ENCODE measurements around the gene FMO2.

DNA sequence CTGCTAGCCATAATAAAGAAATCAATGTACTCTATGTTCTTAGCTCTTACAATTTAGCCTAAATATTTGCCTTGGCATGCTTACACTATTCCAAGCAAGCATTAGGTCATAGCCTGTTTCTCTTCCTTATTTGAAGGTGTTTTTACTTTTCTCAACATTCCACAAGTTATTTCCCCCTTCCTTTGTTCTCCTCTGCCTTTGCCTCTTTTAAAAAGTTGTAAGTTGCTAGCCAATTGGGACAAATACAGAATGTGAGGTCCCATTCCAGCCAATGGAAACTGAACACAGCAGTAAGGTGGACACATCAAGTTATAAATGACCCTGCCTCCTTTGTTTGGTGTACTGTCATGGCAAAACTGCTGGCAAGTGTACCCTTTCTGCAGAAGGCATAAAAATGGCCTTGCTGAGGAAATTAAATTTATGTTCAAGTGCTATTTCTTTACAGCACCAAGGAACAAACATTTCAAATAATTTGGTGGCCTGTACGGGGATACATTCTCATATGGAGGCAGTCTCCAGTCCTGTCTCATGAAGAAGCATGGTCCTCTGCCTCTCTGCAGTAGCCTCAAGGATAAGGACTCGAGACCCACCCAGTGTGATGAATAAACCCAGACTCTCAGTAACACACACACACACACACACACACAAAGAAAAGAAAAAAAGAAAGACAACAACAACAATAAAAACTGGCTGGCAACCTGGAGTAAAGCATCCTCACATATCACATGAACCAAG, 34.4 kb downstream of the FMO2 start:
- TF ChIP-seq, protein P1, sequence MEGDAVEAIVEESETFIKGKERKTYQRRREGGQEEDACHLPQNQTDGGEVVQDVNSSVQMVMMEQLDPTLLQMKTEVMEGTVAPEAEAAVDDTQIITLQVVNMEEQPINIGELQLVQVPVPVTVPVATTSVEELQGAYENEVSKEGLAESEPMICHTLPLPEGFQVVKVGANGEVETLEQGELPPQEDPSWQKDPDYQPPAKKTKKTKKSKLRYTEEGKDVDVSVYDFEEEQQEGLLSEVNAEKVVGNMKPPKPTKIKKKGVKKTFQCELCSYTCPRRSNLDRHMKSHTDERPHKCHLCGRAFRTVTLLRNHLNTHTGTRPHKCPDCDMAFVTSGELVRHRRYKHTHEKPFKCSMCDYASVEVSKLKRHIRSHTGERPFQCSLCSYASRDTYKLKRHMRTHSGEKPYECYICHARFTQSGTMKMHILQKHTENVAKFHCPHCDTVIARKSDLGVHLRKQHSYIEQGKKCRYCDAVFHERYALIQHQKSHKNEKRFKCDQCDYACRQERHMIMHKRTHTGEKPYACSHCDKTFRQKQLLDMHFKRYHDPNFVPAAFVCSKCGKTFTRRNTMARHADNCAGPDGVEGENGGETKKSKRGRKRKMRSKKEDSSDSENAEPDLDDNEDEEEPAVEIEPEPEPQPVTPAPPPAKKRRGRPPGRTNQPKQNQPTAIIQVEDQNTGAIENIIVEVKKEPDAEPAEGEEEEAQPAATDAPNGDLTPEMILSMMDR (IDR thresholded peaks at IDR 0.05; ENCODE audit: insufficient read depth, low read length) = no peak
- no peak for TF ChIP-seq POLR2AphosphoS5 (IDR thresholded peaks at IDR 0.05; ENCODE audit: low read depth)
- TF ChIP-seq, protein P2, sequence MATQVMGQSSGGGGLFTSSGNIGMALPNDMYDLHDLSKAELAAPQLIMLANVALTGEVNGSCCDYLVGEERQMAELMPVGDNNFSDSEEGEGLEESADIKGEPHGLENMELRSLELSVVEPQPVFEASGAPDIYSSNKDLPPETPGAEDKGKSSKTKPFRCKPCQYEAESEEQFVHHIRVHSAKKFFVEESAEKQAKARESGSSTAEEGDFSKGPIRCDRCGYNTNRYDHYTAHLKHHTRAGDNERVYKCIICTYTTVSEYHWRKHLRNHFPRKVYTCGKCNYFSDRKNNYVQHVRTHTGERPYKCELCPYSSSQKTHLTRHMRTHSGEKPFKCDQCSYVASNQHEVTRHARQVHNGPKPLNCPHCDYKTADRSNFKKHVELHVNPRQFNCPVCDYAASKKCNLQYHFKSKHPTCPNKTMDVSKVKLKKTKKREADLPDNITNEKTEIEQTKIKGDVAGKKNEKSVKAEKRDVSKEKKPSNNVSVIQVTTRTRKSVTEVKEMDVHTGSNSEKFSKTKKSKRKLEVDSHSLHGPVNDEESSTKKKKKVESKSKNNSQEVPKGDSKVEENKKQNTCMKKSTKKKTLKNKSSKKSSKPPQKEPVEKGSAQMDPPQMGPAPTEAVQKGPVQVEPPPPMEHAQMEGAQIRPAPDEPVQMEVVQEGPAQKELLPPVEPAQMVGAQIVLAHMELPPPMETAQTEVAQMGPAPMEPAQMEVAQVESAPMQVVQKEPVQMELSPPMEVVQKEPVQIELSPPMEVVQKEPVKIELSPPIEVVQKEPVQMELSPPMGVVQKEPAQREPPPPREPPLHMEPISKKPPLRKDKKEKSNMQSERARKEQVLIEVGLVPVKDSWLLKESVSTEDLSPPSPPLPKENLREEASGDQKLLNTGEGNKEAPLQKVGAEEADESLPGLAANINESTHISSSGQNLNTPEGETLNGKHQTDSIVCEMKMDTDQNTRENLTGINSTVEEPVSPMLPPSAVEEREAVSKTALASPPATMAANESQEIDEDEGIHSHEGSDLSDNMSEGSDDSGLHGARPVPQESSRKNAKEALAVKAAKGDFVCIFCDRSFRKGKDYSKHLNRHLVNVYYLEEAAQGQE (IDR thresholded peaks at IDR 0.05; ENCODE audit: insufficient replicate concordance, low read depth) = no peak
- no peak for TF ChIP-seq SPI1 (IDR thresholded peaks at IDR 0.05; ENCODE audit: borderline replicate concordance, low read depth)

Measured in HL-60 (cell line).